GM12891 (cell line): ENCODE results near the gene GABRB1.

Experiments used
- POLR2A ChIP-seq: IDR thresholded peaks from 2 replicates; pipeline ENCODE4 v1.6.1; 2011; ENCODE audit warnings: low read depth, low read length, control low read depth
- POLR2AphosphoS5 ChIP-seq: IDR thresholded peaks from 2 replicates; pipeline ENCODE4 v1.6.1; 2011; ENCODE audit warnings: low read depth, low read length, control low read depth
- TAF1 ChIP-seq: IDR thresholded peaks from 2 replicates; pipeline ENCODE4 v1.6.1; 2011; ENCODE audit warnings: low read depth, low read length, control low read depth

GRCh38 chr4:47013373-47013772, 18.0 kb upstream of the GABRB1 start:
- no peak for TF ChIP-seq POLR2A
- TF ChIP-seq POLR2AphosphoS5, result no peak
- no peak for TF ChIP-seq TAF1
